GM10266 (cell line): ENCODE results near the gene MBNL1.

Source experiments
- DNase-seq: peaks from one replicate; pipeline ENCODE4 v3.0.0; 2012; ENCODE audit errors: extremely low spot score
- TF ChIP-seq, protein P1 (sequence below): IDR thresholded peaks from 2 replicates; pipeline ENCODE4 v1.5.1; 2012; ENCODE audit warnings: mild to moderate bottlenecking, low read depth; ENCODE audit not compliant: control insufficient read depth, insufficient read depth; ENCODE audit errors: missing control alignments

Gene MBNL1

DNA sequence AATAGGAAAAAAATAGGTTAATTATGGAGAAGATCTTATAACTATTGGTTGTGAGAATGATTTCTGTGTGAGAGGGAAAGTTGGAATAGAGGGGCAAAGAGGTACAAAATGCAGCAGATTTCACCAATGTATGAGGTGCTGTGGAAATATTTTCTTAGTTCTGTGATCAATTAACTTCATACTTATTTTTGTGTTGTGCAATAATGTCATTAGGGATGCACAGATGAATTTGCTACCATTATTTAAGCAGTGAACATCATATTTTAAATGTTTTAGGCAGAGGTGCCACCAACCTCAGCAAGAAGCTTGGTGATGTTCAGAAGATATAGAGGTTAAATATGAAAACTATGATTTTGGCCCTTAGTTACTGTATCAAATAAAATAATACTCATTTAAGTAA, 21.6 kb downstream of the MBNL1 start:
- TF ChIP-seq, protein P1, sequence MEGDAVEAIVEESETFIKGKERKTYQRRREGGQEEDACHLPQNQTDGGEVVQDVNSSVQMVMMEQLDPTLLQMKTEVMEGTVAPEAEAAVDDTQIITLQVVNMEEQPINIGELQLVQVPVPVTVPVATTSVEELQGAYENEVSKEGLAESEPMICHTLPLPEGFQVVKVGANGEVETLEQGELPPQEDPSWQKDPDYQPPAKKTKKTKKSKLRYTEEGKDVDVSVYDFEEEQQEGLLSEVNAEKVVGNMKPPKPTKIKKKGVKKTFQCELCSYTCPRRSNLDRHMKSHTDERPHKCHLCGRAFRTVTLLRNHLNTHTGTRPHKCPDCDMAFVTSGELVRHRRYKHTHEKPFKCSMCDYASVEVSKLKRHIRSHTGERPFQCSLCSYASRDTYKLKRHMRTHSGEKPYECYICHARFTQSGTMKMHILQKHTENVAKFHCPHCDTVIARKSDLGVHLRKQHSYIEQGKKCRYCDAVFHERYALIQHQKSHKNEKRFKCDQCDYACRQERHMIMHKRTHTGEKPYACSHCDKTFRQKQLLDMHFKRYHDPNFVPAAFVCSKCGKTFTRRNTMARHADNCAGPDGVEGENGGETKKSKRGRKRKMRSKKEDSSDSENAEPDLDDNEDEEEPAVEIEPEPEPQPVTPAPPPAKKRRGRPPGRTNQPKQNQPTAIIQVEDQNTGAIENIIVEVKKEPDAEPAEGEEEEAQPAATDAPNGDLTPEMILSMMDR, result no peak
- no peak for DNase-seq

DNA sequence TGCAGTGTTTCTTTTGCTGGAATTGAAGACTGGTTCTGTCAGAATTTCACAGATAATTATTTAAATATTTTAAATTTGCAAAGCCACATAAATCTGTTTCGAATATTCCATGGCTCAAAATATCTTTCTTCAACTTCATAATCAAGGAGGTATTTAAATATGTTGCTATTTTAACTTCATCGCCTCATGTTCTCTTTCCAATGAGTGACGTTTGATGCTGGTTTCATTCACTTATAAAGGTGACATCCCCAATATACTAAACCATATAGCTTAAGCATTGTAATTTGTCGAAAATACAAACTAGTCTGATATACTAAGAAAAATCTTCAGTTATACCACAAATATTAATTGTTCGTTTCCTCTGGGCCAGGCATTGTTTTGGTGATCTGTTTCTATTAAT, 22.5 kb downstream of the MBNL1 start:
- DNase-seq, result no peak
- TF ChIP-seq, protein P1, result no peak

DNA sequence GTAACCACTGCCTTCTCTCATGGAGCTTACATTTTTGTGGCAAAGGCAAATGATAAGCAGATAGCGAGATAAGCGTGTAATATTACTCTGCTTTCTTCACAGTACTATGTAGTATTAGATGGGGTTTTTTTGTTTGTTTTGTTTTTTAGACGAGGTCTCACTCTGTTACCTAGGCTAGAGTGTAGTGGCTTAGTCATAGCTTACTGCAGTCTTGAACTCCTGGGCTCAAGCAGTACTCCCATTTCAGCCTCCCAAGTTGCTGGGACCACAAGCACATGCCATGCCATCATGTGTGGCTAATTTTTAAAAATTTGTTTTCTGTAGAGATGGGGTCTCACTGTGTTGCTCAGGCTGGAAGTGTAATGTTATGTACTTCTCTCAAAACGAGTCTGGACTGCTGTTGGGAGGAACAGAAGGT, 22.9 kb downstream of the MBNL1 start:
- no peak for DNase-seq
- TF ChIP-seq, protein P1, result no peak

DNA sequence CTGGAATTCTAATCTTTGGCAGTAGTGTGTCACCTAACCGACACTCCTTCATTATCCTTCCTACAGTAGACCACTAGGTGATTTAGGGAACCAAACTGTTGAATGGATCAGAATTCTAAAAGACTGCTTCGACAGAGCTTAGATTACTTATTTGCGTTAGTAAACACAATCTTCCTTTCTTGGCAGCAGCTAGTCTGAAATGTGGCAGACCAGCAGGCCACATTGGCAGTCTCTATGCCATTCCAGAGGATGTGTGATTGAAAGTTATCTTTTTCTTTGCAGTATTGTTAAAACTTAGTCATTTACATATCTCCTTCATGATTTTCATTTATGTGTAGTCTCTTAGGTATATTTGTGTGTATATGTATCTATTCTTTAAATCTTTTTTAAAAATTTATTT, 23.6 kb downstream of the MBNL1 start:
- TF ChIP-seq, protein P1, result no peak

DNA sequence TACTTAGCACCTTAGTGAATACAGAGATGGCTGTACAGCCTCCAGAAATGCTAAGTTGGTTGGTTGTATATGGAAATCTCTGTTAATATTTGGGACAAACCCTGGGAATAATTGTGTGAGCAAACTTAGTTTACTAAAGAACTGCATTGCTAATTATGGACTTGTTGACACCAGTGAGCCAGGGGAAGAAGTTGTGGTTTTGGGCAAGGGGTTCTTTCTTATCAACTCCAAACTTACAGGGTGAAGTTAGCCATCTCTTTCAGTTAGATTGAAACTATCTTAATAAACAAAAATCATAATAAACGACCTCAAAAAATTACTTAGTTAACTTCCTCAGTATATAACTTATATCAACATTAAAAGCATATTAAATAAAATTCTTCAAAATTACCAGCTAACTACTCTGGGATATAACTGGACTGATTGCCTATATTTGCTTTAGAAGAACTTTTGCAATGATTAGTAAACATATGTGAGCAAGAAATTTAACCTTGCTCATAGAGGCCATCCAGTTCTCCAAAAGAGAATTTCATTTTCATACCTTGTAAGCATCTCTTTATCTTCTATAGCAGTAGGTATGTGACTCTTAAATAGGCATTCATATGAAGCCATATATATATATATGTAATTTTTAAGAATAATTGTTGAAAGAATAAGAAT, 24.7 kb downstream of the MBNL1 start:
- TF ChIP-seq, protein P1, result no peak
- no peak for DNase-seq

More for the DNA sequence above, 23.6 kb downstream of the MBNL1 start:
- DNase-seq, result no peak

DNA sequence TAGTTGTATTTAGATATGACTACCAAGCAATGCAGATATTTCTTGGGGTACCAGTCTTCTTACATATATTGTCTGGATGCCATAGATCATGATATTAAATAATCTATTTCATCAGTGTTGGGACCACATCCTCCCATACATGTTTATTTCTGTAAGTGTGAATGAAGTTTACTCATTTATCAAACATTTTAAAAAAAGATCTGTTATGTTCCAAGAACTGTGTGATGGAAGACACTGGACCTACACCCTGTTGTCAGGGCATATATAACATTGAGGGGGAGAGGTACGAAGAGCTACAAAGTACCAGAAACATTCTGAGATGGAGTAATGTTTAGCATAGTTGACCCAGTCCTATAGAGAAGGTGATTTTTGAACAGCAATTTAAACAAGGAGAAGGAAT, 26.6 kb downstream of the MBNL1 start:
- TF ChIP-seq, protein P1, result no peak

DNA sequence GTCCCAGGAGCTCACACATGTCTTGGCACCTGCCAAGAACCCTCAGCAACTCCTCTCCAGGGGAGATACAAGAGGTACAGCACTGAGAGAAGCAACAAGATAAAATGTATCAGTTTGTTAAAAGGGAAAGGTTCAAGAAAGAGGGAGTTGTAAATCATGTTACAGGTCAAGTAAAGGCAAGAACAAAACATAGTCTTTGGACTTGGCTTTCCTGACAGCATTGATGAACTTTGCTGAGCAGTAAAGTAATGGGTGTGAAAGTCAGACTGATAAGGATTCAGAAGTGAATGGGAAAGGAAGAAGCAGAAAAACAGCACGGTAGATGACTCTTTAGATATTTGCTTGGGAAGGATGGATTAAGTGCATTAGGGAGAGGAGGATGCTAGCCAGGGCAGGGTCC, 27.1 kb downstream of the MBNL1 start:
- no peak for DNase-seq
- TF ChIP-seq, protein P1, result no peak

More for the DNA sequence above, 26.6 kb downstream of the MBNL1 start:
- DNase-seq, result no peak
